ENCODE measurements around the gene BFSP1. TPM values are rescaled to one million over a fixed set of nuclear protein-coding genes. Genes with fewer than 3 reads are reported as not detected.

Gene BFSP1
- total RNA-seq, 1 donor from 2014 or later, result 9.6 TPM

- Mint-ChIP-seq H3K36me3 (ENCODE audit: low read depth) (no peaks in the 10 kb centered on the region), H3K4me1 (ENCODE audit: low read depth) (no peaks in the 10 kb centered on the region), H3K4me3 (ENCODE audit: unreplicated experiment) (no peak overlapping the region), H3K9me3 (ENCODE audit: low read depth) (no peaks in the 10 kb centered on the region), H3K27me3 (ENCODE audit: low read depth) (peaks cover 30% of the 10 kb centered on the region), H3K27ac (ENCODE audit: unreplicated experiment) (no peak overlapping the region)
- TF ChIP-seq, protein P1, sequence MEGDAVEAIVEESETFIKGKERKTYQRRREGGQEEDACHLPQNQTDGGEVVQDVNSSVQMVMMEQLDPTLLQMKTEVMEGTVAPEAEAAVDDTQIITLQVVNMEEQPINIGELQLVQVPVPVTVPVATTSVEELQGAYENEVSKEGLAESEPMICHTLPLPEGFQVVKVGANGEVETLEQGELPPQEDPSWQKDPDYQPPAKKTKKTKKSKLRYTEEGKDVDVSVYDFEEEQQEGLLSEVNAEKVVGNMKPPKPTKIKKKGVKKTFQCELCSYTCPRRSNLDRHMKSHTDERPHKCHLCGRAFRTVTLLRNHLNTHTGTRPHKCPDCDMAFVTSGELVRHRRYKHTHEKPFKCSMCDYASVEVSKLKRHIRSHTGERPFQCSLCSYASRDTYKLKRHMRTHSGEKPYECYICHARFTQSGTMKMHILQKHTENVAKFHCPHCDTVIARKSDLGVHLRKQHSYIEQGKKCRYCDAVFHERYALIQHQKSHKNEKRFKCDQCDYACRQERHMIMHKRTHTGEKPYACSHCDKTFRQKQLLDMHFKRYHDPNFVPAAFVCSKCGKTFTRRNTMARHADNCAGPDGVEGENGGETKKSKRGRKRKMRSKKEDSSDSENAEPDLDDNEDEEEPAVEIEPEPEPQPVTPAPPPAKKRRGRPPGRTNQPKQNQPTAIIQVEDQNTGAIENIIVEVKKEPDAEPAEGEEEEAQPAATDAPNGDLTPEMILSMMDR (IDR thresholded peaks at IDR 0.05), result no peak
- no peak for DNase-seq (ENCODE audit: low spot score)
These were observed 85.6 kb downstream of the BFSP1 start for GRCh38 chr20:17445543-17445942.

DNA sequence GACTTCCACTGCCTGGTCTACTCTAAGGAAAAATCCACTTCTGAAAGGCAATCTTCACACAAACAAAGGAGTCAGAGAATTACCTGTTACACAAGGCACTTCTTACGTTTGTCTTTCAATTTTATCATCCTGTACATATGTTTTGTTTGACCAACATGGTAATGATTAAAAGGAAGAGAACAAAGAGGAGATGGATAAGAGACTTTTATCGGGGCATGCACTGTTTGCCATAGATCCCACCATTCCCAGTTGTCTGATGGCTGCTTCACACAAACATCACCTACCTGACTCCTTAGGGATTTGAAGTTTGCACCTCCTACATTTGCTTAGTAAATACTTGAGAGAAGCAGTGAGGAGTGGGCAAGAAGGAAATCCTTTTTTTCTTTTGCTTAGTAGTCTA, 87.1 kb downstream of the BFSP1 start:
- Mint-ChIP-seq H3K36me3 (ENCODE audit: low read depth) (no peaks in the 10 kb centered on the region), H3K4me3 (ENCODE audit: unreplicated experiment) (no peak overlapping the region), H3K4me1 (ENCODE audit: low read depth) (no peaks in the 10 kb centered on the region), H3K27ac (ENCODE audit: unreplicated experiment) (no peak overlapping the region), H3K9me3 (ENCODE audit: low read depth) (no peaks in the 10 kb centered on the region), H3K27me3 (ENCODE audit: low read depth) (peaks cover 34% of the 10 kb centered on the region)
- DNase-seq (ENCODE audit: low spot score), result no peak
- TF ChIP-seq, protein P1 (IDR thresholded peaks at IDR 0.05), result no peak

Other genes starting within 250 kb of the BFSP1 start
- 878 to 1,290 TPM (median 1,265 TPM) in 3 replicates for gene DSTN, start 38.7 kb upstream of the BFSP1 start, total RNA-seq
- 459 to 621 TPM (median 460 TPM) in 3 replicates for gene RRBP1, start 150.9 kb upstream of the BFSP1 start, total RNA-seq
- gene BANF2, start 168.6 kb upstream of the BFSP1 start, total RNA-seq, result not detected in 3 replicates